ENCODE data around the gene CLIC1.
"Not testable (repeated sequence)": the region's sequence is repeated elsewhere in the genome, so short reads cannot be mapped to it uniquely, and the experiment has no call there.

CLIC1 gene

GRCh38 chr6:31722173-31722572 is 14.2 kb downstream of the CLIC1 start:
- DNase-seq (ENCODE audit: low read depth in 3 of 3) = no peak

GRCh38 chr6:31721351-31722020 is 14.8 kb downstream of the CLIC1 start, which contains the start of gene LY6G6C:
LY6G6C (minus strand) TSS chr6:31721746; CDS start chr6:31721679, 67 bp downstream.
- DNase-seq (ENCODE audit: low read depth in 3 of 3) = no peak

GRCh38 chr6:31720196-31720770 is 16.0 kb downstream of the CLIC1 start:
- DNase-seq (ENCODE audit: low read depth in 3 of 3) = no peak

GRCh38 chr6:31719001-31719400 is 17.3 kb downstream of the CLIC1 start:
- DNase-seq (ENCODE audit: low read depth in 3 of 3) = no peak

GRCh38 chr6:31718265-31718664 is 18.1 kb downstream of the CLIC1 start:
- DNase-seq (ENCODE audit: low read depth in 3 of 3) = no peak

- no peak for DNase-seq (ENCODE audit: low read depth in 3 of 3)
Observed at GRCh38 chr6:31717499-31718222, 18.7 kb downstream of the CLIC1 start.

- no peak for DNase-seq (ENCODE audit: low read depth in 3 of 3)
Observed at GRCh38 chr6:31715022-31715958, 21.0 kb downstream of the CLIC1 start, which contains the start of gene LY6G6D. LY6G6D (plus strand) TSS chr6:31715348; CDS start chr6:31715356, 8 bp downstream.

GRCh38 chr6:31713991-31714684 is 22.2 kb downstream of the CLIC1 start:
- DNase-seq (ENCODE audit: low read depth in 3 of 3) = no peak

GRCh38 chr6:31713465-31713864 is 22.9 kb downstream of the CLIC1 start:
- no peak for DNase-seq (ENCODE audit: low read depth in 3 of 3)

GRCh38 chr6:31712296-31712695 is 24.0 kb downstream of the CLIC1 start:
- no peak for DNase-seq (ENCODE audit: low read depth in 3 of 3)

- DNase-seq (ENCODE audit: low read depth in 3 of 3) = no peak
Observed at GRCh38 chr6:31711233-31711632, 25.1 kb downstream of the CLIC1 start.

GRCh38 chr6:31710523-31711219 is 25.7 kb downstream of the CLIC1 start:
- no peak for DNase-seq (ENCODE audit: low read depth in 3 of 3)

- DNase-seq (ENCODE audit: low read depth in 3 of 3) = not testable (repeated sequence)
Observed at GRCh38 chr6:31709157-31709556, 27.2 kb downstream of the CLIC1 start.

- no peak for DNase-seq (ENCODE audit: low read depth in 3 of 3)
Observed at GRCh38 chr6:31708224-31708623, 28.1 kb downstream of the CLIC1 start.

- DNase-seq (ENCODE audit: low read depth in 3 of 3) = no peak
Observed at GRCh38 chr6:31707701-31708100, 28.6 kb downstream of the CLIC1 start.

- no peak for DNase-seq (ENCODE audit: low read depth in 3 of 3)
Observed at GRCh38 chr6:31706599-31706998, 29.7 kb downstream of the CLIC1 start, which contains the start of gene LY6G6F. LY6G6F (plus strand) TSS chr6:31706866; CDS start chr6:31706907, 41 bp downstream.

- DNase-seq (ENCODE audit: low read depth in 3 of 3) = no peak
Observed at GRCh38 chr6:31705931-31706330, 30.4 kb downstream of the CLIC1 start.

- DNase-seq (ENCODE audit: low read depth in 3 of 3) = peak; percentile 89 to 94 (median 92)
Observed at GRCh38 chr6:31702819-31703716, 33.3 kb downstream of the CLIC1 start, which contains the start of gene ABHD16A. ABHD16A (minus strand) TSS chr6:31703324; CDS start chr6:31703281, 43 bp downstream.

- DNase-seq (ENCODE audit: low read depth in 3 of 3) = no peak
Observed at GRCh38 chr6:31702405-31702818, 33.9 kb downstream of the CLIC1 start.

Data from stimulated activated CD4-positive, alpha-beta T cell treated with anti-CD3 and anti-CD28 coated beads, TNF-alpha, amount 100 ng/mL, for 4 hours (primary cell).